Stimulated activated CD8-positive, alpha-beta memory T cell treated with anti-CD3 and anti-CD28 coated beads, Interleukin-7, amount 100 ng/mL, for 24 hours (primary cell): Measurements from ENCODE around the gene SRPK2.
"Not testable (repeated sequence)": the region's sequence is repeated elsewhere in the genome, so short reads cannot be mapped to it uniquely, and the experiment has no call there.

Source experiments
- DNase-seq: peaks from one replicate; pipeline ENCODE4 v3.0.0-alpha.2; 2020; ENCODE audit warnings: low read depth

The SRPK2 gene

DNA sequence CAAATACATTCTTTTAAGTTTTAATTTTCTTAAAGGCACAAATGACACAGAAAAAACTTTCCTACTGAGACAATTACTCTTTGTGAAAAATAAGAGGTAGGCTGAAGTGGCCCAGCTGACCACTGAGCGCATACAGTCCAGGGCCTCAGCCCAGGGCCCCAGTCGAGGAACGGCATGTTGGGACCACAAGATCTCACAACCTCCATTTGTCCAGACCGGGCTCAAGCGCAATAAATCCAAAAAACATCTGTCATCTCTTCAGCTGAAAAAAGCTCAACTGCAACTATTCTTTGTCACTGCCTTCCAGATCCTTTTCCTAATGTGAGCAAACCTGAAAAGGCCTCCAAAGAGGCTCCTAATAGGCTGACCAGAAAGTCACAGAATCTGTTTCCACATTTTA lies 165.8 kb downstream of the SRPK2 start:
- no peak for DNase-seq

DNA sequence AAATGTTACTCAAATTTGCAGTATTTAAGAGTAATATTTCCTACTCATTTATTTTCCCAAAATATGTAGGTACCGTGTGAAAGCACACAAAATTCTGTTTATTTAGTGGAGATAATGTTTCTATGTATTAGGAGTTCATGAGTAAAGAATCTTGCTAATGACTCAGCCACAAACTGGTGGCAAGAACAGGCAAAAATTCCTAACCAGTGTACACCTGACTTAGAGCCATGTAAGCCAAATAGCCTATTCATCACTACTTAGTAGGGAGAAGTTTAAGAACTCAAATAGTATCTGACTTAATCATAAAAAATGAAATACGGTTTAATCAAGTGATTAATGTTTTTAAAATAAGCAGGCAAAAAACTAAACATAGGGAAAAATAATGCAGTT lies 169.0 kb downstream of the SRPK2 start:
- DNase-seq, result no peak

- DNase-seq, result no peak
Observed at GRCh38 chr7:105218939-105219770, 169.6 kb downstream of the SRPK2 start.

DNA sequence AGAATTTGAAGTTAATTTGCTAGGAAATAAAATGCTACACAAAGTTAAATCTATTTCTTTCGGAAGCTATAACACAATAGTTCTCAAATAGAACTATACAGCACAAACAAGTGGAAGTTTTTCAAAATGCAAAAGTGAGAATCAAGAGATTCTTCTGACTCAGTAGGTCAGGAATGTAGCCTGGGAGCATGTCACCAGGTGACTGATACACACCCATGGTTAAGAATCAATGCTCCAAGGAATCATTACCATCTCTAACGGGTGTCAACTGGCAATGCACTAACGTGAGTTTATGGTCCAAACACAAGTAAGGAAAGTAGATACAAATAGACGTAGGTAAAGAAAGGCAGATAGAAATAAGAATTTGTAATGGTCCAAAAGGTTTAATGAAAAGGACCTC lies 170.5 kb downstream of the SRPK2 start:
- DNase-seq, result no peak

DNA sequence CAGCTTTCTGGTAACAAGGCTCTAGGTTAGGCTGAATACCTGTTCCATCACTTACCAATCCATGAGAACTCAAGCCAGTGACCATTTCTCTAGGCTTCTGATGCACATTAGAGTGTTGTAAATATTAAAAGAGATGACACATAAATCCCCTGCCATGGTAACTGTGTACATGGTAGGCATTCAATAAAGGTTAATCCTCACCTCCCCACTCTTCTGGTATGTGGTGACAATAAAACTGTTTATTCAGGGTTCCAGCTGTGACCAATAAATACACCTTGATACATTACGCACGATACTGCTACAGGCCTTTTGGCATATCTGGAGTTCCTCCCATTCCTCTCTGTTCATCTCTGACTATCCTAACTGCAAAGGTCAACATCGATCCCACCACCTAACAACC lies 171.9 kb downstream of the SRPK2 start:
- DNase-seq, result no peak

DNA sequence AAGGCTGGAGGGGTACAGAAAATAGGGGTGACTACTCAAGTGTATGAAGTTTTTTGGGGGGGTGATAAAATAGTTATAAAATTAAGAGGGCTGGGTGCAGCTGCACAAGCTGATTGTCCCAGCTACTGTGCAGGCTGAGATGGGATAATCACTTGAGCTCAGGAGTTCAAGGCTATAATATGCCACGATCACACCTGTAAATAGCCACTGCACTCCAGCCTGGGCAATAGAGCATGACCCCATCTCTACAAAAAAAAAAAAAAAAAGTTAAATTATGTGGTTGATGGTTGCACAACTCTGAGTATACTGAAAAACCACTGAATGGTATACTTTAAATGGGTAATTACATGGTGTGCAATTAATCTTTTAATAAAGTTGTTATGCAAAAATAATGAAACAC lies 172.9 kb downstream of the SRPK2 start:
- DNase-seq, result no peak

GRCh38 chr7:105215182-105215581 lies 173.5 kb downstream of the SRPK2 start:
- no peak for DNase-seq

DNA sequence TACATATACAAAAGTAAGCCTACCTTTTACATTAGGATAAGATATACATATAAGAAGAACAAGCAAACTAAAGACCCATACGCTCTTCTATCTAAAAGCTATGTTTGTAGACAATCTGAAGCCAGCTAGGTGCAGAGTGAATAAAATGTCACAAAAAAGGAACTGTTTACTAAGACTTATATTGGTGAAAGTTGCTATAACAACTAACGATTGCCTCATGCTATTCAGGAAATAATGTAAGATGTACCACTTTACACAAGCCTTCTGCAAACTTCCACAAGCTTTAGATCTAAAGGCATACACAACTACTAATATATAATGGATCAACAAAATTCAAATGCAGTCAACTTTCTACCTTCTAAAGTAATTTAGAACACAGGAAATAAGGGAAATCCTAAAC lies 175.1 kb downstream of the SRPK2 start:
- no peak for DNase-seq

GRCh38 chr7:105212212-105212611 lies 176.5 kb downstream of the SRPK2 start:
- no peak for DNase-seq

DNA sequence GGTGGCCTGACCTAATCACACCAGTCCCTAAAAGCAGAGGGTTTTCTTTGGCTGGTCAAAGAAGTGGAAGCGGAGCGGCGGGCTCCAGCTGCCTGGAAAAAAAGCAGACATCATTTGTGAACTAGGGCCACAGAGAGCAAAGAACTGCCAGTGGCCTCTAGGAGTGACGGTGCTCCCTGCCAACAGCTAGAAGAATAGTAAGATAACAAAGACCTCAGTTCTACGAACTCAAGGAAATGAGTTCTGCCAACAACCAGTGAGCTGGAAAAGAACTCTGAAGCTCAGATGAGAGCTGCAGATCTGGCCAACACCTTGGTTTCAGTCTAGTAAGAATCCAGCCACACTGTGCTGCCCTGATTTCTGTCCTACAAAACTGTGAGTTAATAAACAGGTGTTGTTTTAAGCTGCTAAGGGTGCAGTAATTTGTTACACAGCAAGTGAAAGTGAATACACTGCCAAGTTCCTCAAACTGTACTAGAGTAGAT lies 178.0 kb downstream of the SRPK2 start:
- no peak for DNase-seq

DNA sequence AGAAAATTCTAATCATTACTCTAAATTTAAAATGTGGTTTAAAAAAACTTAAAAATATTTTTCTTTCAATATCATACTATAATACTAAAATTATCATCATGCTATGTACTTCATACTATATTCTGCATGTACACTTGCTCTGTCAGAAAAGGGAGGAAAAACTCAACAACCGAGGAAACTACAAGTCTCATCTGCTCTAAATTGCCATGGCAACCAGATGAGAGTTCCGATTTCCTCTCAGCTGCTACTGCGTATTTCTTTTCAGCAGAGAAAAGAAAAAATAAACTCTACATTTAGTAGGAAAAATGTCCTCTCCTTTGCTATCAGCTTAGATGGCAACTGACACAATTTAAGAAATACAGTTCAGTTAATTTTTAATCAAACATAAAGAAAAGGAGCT lies 178.9 kb downstream of the SRPK2 start:
- no peak for DNase-seq

DNA sequence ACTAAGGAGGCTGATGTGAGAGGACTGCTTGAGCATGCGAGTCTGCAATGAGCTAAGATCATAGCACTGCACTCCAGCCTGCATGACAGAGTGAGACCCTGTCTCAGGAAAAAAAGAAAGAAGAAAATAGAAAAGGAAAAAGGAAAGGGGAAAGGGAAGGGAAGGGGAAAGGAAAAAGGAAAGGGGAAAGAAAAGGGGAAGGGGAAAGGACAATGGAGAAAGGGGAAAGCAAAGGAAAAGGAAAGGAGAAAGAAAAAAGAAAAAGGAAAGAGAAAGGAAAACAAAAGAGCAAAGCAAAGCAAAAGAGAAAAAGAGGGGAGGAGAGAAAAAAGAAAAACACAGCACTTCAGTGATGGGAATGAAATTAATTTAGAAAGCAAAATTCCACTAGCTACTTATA lies 179.3 kb downstream of the SRPK2 start:
- no peak for DNase-seq

GRCh38 chr7:105206985-105207384 lies 181.7 kb downstream of the SRPK2 start:
- DNase-seq, result no peak

DNA sequence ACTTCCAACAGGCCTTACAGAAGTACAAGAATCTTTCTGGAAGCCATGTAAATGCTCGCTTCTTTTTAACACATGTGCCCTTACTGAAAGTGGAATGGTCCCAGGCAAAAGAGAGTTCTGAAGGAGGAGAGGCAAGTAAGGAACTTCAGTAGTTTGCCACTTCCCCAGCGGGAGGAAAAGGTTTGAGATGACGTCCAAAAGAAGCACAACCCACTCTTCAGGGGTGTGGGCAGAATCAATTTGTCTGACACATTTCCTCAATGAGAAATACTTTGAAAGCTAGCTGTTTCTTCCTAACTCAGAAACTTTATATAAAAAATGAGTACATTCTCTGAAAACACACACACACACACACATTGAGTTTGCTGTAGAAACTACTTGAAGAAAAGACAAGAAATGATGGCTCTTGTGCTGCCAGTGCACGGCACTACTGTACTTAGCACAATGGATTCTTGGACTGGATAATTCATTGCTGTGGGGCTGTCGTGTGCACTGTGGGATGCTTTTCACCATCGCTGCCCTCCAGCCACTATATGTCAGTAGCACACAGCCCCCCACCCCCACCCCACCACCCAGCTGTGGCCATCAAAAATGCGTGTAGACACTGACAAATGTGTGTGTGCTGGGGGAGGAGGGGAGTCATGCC lies 183.0 kb downstream of the SRPK2 start:
- DNase-seq, result no peak

DNA sequence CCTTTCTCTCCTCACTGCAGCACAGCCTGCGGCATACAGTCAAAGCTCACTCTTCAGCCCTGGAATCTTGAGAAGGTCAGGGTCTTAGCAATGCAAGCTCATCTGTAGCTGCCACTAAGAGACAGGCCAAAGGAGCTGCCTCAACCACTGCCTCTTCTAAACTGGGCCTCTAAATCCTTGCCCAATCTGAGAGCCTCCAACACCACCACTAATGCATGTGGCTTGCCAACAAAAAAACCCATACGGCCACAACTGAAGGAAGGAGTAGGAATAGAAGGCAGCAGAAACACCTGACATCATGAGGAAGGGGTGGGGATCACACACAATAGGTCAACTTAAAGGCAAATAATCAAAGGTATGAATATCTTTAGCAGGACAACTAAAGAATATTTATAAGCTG lies 183.8 kb downstream of the SRPK2 start:
- DNase-seq, result no peak

GRCh38 chr7:105204520-105204919 lies 184.2 kb downstream of the SRPK2 start:
- no peak for DNase-seq

DNA sequence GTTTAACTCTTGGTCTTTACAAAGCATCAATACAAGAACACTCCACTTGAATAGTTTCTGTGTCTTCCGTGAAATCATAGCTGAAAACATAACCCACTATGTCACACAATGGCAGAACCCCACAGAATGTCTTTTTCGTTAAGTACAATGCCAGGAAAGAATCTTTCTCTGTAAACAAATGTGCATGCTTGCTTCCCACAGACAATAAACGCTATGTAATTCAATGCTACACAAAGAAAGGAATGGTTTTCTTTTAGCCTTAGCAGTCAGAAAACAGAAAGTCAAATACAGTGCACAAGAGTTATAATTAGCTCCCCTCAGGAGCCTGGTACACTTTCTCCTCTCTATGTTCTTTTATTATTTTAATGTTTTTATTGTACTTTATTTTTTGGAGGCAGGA lies 186.1 kb downstream of the SRPK2 start:
- DNase-seq, result no peak

GRCh38 chr7:105199386-105199785 lies 189.3 kb downstream of the SRPK2 start:
- no peak for DNase-seq

DNA sequence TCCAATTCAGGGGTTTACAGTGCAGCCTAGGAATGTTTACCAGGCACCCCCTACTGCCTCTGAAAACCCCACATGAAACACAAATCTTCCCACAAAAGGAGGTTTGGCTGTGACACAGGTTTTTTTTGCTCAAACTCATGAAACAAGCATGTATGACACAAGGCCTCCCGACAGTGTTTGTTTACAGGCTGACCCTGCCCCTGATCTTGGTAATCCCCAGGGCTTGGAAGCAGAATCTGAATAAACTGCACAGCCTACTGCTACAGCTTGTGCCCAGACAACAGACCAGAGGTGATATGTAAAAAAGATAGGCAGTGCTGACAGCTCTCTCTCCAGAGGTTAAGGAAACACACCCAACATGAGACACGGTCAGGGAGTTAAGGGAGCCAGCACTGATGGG lies 190.5 kb downstream of the SRPK2 start:
- DNase-seq, result no peak

- DNase-seq, result no peak
Observed at GRCh38 chr7:105196473-105196872, 192.2 kb downstream of the SRPK2 start.

- no peak for DNase-seq
Observed at GRCh38 chr7:105195891-105196290, 192.8 kb downstream of the SRPK2 start.

DNA sequence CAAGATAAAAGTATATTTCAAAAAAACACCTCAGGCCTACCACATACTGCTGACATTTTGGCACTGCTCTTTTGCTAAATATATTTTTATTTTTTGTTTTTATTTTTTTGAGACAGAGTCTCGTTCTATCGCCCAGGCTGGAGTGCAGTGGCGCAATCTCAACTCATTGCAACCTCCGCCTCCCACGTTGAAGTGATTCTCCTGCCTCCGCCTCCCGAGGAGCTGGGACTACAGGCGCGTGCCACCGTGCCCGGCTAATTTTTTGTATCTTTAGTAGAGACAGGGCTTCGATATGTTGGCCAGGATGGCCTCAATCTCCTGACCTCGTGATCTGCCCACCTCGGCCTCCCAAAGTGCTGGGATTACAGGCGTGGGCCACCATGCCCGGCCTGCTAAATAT lies 193.8 kb downstream of the SRPK2 start:
- not testable (repeated sequence) for DNase-seq

- DNase-seq, result no peak
Observed at GRCh38 chr7:105191331-105191730, 197.4 kb downstream of the SRPK2 start.
